Peyer's patch (tissue), 4 donors: ENCODE data around the gene STXBP3.

Experiments used
- POLR2A ChIP-seq, 2 donors: fragments of 450-650 bp; IDR thresholded peaks; one replicate each; pipeline ENCODE4 v1.5.1; 2017; ENCODE audit warnings: antibody characterized with exemption in 2 of 2, mild to moderate bottlenecking in 2 of 2, moderate library complexity in 2 of 2
- TF ChIP-seq, protein P1 (sequence below), 6 experiments: fragments of 450-650 bp in 4 of 6; fragments of 200-600 bp in 2 of 6; sonication (generic) in 1 of 6; IDR thresholded peaks; one replicate each; pipeline ENCODE4 v1.5.1; 2017 to 2019; ENCODE audit warnings: antibody characterized with exemption in 6 of 6, mild to moderate bottlenecking in 3 of 6, moderate library complexity in 1 of 6

DNA sequence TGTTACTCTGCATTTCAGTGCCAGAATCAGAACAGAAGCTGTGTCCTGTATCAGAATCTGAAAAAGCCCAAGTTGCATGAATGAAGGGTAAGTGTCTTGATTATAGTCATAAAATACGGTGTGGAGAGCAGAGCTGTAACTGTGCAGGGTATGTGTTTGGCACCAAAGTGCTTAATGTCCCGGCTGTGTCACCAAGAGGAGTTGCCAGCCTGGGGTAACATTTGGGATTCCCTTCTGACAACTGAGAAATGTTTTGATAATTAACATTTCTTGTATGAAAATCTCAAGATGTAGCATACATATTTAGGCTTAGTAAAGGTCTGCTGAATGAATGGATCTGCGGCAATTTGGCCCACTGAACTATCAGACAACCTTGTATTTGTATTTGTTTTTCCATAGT, 77.2 kb downstream of the STXBP3 start:
- TF ChIP-seq, protein P1, sequence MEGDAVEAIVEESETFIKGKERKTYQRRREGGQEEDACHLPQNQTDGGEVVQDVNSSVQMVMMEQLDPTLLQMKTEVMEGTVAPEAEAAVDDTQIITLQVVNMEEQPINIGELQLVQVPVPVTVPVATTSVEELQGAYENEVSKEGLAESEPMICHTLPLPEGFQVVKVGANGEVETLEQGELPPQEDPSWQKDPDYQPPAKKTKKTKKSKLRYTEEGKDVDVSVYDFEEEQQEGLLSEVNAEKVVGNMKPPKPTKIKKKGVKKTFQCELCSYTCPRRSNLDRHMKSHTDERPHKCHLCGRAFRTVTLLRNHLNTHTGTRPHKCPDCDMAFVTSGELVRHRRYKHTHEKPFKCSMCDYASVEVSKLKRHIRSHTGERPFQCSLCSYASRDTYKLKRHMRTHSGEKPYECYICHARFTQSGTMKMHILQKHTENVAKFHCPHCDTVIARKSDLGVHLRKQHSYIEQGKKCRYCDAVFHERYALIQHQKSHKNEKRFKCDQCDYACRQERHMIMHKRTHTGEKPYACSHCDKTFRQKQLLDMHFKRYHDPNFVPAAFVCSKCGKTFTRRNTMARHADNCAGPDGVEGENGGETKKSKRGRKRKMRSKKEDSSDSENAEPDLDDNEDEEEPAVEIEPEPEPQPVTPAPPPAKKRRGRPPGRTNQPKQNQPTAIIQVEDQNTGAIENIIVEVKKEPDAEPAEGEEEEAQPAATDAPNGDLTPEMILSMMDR (IDR thresholded peaks at IDR 0.05): no peak
- TF ChIP-seq POLR2A (IDR thresholded peaks at IDR 0.05): no peak
